ENCODE data around the gene HAP1. TPM values are rescaled to one million over a fixed set of nuclear protein-coding genes. Genes with fewer than 3 reads are reported as not detected.
A peak's percentile ranks its signal among the peaks of the same experiment; 100 is the strongest.

HAP1 gene
- total RNA-seq, 1 donor from 2014 or later = 0.62 TPM

- TF ChIP-seq, protein P1, sequence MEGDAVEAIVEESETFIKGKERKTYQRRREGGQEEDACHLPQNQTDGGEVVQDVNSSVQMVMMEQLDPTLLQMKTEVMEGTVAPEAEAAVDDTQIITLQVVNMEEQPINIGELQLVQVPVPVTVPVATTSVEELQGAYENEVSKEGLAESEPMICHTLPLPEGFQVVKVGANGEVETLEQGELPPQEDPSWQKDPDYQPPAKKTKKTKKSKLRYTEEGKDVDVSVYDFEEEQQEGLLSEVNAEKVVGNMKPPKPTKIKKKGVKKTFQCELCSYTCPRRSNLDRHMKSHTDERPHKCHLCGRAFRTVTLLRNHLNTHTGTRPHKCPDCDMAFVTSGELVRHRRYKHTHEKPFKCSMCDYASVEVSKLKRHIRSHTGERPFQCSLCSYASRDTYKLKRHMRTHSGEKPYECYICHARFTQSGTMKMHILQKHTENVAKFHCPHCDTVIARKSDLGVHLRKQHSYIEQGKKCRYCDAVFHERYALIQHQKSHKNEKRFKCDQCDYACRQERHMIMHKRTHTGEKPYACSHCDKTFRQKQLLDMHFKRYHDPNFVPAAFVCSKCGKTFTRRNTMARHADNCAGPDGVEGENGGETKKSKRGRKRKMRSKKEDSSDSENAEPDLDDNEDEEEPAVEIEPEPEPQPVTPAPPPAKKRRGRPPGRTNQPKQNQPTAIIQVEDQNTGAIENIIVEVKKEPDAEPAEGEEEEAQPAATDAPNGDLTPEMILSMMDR (IDR thresholded peaks at IDR 0.05) = no peak
- peak overlapping the region; percentile 39 for H3K27ac ChIP-seq
- peak; percentile 65 for DNase-seq
- H3K4me1 ChIP-seq = peaks cover 27% of the 10 kb centered on the region
- intact Hi-C loops (cut with DNase I) = no loop called here
- ATAC-seq = peak; percentile 44 to 78
- H3K9me3 ChIP-seq = no peaks in the 10 kb centered on the region
- no peaks in the 10 kb centered on the region for H3K27me3 ChIP-seq (ENCODE audit: low read depth)
- H3K36me3 ChIP-seq = peaks cover 33% of the 10 kb centered on the region
- H3K4me3 ChIP-seq = no peak overlapping the region
Observed at GRCh38 chr17:41697122-41697962, 37.1 kb downstream of the HAP1 start.

GRCh38 chr17:41695954-41696757, 38.3 kb downstream of the HAP1 start:
- Histone ChIP-seq H3K4me1 (peaks cover 38% of the 10 kb centered on the region), H3K27me3 (ENCODE audit: low read depth) (no peaks in the 10 kb centered on the region), H3K27ac (no peak overlapping the region), H3K36me3 (peaks cover 45% of the 10 kb centered on the region), H3K9me3 (no peaks in the 10 kb centered on the region), H3K4me3 (no peak overlapping the region)
- peak; percentile 63 to 72 for ATAC-seq
- TF ChIP-seq, protein P1 (IDR thresholded peaks at IDR 0.05) = peak; percentile 81
- intact Hi-C loops (cut with DNase I) = no loop called here
- no peak for DNase-seq

DNA sequence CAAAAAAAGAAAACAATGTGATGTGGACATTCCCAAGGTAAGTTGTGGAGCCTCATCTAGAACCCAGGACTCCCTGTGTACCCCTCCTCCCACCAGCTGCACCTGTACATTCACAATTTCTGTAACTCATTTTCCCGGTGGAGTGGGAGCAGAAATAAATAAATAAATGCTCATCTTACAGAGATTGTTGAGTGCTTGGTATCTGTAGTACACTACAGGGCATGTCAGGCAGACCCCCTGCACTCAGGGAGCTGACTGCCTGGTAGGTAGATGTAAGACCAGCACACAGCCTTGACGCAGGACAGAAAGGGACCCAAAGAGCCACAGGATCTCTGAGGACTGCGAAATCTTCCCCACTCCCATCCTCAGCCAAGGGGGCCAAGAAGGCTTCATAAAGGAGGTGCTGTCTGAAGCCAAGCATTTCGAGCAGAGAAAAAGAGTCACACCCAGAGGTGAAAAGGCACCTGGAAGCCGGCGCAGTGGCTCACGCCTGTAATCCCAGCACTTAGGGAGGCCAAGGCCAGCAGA, 39.2 kb downstream of the HAP1 start:
- intact Hi-C loops (cut with DNase I) = no loop called here
- Histone ChIP-seq H3K27ac (no peak overlapping the region), H3K27me3 (ENCODE audit: low read depth) (no peaks in the 10 kb centered on the region), H3K9me3 (no peaks in the 10 kb centered on the region), H3K36me3 (peaks cover 54% of the 10 kb centered on the region), H3K4me3 (no peak overlapping the region), H3K4me1 (peaks cover 48% of the 10 kb centered on the region)
- TF ChIP-seq, protein P1 (IDR thresholded peaks at IDR 0.05) = no peak
- DNase-seq (no peak), ATAC-seq (no peak)

DNA sequence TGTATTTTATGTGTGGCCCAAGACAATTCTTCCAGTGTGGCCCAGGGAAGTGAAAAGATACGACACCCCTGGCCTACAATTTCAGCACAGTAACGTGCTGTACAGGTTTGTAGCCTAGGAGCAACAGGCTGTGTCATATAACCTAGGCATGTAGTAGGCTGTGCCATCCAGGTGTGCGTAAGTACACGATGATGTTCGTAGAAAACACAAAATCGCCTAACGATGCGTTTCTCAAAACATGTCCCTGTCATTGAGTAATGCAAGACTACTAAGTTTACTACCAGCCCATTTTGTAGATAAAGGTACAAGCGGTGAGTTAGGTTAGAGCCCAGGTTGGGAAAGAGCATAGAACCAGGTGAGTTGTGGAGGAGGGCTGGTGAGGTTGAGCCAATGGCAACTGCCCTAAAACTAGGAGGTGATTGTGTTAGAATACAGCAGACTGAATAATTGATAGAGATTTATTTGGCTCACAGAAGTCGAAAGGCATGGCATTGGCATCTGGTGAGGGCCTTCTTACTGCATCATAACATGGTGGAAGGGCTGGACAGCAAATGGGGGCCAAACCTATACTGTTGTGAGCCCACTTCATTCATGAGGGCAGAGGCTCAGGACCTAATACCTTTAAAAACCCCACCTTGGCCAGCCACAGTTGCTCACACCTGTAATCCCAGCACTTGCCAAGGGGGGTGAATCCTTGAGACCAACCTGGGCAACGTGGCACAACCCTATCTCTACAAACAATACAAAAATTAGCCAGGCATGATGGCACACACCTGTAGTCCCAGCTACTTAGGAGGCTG, 41.5 kb downstream of the HAP1 start:
- Histone ChIP-seq H3K27ac (no peak overlapping the region), H3K9me3 (no peaks in the 10 kb centered on the region), H3K4me1 (peaks cover 55% of the 10 kb centered on the region), H3K36me3 (peaks cover 64% of the 10 kb centered on the region), H3K27me3 (ENCODE audit: low read depth) (no peaks in the 10 kb centered on the region), H3K4me3 (no peak overlapping the region)
- TF ChIP-seq, protein P1 (IDR thresholded peaks at IDR 0.05) = no peak
- ATAC-seq = no peak
- no peak for DNase-seq
- intact Hi-C loops (cut with DNase I) = no loop called here
